HG03439 (cell line): ENCODE data around the gene SEMA3A.

Source experiments
- ATAC-seq: cut with Tn5 transposase; IDR thresholded peaks from one replicate; pipeline ENCODE4 v1.9.1; 2021; ENCODE audit warnings: mild to moderate bottlenecking, moderate library complexity; ENCODE audit not compliant: unreplicated experiment

Gene SEMA3A

DNA sequence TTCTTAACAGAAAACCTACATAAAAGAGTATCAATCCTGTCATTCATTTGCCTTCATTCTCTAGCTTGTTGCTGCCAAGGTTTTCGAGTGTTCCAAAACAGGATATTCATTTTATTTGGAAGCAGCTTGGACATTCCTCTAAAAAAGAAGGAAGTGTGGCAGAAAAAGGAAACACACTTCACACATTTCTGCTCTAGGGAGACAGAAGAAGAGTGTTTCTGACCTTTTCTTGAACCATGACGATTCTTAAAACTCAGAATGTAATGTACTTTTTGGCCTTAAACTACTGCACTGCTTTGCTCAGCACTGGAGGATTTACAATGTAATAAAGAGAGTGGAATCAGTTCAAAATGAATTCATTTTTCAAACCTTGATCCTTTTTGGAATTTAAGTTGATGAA is 81.3 kb downstream of the SEMA3A start:
- no peak for ATAC-seq

DNA sequence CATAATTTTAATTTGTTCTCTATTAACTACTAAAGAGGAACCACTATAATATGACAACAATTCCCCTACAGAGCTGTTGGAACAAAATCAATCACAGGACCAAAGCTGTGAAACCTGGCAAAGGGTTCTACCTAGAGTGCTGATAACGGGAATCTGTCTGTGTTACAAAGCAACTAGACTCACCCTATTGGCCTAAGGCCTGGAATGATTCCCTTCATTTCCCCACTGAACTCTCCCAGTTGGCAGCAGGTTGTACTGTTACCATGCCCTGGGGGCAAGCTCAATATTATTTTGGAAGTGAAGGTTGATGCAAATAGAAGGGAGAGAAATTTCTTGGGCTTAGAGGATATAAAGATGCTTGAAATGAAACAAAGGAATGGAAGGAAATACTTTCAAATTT is 81.8 kb downstream of the SEMA3A start:
- ATAC-seq, result no peak

DNA sequence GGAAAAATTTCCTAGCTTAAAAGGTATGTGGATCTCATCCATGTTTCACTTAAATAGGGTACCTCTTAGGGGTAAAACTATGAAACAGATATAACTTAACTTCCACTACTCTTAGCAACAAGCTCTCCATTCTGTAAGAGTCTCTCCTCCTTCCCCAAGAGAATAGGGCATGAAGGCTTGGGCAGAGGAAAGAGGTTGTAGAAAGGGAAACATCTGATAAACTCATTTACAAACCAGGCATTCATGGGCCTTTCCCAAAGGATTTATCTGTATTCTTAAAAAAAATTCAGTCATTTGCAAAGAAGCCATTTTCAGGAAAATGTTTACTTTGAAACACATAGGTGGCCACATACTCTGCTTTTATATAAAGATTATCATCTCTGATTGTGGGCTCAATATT is 82.7 kb downstream of the SEMA3A start:
- ATAC-seq, result no peak

DNA sequence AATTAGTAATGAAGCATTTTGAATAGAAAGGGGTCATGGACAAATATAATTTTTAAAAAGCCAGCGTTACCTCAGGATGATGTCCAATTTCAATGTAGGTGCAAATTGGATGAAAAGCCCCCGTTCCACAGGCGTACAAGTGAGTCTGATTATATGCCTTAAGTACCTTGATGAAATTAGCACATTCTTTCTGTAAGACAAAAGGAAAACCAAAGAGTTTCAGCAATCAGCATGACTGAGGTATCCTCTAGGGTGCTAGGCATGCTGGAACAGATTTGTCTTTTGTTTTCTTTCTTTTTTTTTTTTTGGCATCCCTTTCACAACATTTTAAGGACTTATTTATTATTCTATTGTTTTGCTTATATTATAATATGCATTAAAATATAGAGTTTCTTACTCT is 84.2 kb downstream of the SEMA3A start:
- no peak for ATAC-seq

DNA sequence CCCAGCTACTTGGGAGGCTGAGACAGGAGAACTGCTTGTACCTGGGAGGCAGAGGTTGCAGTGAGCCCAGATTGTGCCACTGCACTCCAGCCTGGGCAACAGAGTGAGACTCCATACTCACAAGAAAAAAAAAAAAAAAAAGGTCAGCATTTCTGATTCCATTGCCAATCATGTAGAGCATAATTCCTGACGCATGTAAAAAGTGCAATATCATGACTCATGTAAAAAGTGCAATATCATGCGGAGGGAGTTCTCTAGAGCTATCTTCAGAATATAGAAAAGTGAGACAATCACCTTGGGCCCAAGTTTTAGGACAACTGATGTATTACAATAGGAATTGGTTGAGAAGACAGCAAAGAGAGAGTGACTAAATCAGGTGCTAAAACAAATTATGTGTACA is 85.8 kb downstream of the SEMA3A start:
- no peak for ATAC-seq

DNA sequence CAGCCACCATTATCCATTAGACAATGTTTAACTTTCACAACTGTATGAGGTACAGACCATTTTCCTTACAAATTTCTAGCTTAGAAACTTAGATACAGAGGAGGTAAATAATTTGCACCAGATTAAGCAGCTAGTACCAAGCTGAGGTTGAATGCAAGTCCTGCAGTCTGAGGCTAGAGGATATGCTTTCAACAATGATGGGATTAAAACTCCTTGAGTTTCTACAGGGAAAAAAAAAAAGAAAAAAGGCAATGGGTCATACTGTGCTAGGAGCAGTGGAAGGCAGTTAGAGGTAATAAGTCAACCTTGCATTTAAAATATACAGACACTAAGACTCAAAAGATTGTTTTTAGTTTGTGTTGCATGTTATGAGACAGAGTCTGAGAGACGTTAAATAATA is 86.5 kb downstream of the SEMA3A start:
- ATAC-seq, result no peak

DNA sequence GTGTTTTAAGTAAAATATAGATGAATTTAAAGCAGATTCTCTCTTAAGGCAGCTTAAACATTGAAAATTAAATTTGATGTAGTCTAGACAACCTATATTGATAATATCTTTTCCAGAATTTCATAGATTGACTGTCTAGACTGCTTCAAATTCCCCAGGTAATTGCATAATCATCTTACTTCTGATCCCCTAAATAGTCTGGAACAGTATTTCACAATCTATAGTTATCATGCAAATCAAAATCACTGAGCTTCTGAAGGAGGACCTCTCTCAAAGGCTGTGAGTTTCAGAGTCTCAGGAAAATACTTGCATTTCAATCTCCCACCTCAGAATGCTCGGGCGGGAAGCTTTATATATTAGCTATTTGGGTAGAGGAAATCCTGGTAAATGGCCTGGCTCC is 87.3 kb downstream of the SEMA3A start:
- no peak for ATAC-seq

DNA sequence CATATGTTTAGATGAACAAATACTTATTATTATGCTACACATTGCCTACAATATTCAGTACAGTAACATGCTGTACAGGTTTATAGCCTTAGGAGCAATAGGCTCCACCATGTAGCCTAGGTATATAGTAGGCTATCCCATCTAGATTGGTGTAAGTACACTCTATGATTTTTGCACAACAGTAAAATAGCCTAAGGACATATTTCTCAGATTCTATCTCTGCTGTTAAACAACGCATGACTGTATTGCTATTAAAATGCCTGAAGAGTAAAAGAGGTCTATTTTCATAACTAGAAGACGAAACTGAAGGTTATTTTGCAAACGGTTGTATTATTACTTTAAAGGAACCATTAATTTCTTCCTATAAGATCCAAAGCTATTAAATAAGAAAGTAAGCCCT is 88.3 kb downstream of the SEMA3A start:
- no peak for ATAC-seq

DNA sequence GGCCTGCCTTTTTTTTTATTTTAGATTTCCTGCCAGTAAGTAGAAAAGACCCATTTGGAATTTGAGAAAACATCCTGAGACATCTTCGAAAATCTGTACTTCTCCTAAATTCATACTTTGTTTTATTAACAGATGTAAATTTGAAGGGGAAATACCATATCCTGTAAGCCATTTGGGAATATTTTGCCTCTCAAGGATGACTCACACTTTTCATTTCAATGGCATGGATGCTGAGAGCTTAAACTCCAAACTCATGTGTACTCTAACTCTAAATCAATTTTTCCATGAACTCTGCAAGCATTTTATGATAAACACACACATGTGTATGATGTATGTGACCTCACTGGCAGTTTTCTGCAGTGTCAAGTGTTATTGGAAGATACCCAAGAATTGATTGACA is 89.0 kb downstream of the SEMA3A start:
- ATAC-seq, result no peak

DNA sequence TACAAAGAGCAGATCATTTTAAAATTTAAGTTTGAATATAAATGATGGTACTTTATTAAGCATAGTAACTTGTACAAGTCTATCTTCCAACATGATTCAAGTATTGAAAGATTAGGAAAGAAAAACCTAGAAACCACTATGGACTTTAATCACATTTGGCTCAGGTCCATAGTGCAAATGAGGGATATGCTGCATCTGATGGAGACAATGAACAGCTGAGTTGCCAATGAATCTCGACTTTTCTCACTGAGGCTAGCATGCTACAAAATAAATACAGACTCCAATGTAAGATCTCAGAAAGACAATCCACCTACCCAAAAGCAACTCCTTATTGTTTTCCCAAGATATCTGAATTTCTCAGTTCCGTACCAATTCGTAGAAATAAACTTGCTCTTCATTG is 89.8 kb downstream of the SEMA3A start:
- no peak for ATAC-seq

DNA sequence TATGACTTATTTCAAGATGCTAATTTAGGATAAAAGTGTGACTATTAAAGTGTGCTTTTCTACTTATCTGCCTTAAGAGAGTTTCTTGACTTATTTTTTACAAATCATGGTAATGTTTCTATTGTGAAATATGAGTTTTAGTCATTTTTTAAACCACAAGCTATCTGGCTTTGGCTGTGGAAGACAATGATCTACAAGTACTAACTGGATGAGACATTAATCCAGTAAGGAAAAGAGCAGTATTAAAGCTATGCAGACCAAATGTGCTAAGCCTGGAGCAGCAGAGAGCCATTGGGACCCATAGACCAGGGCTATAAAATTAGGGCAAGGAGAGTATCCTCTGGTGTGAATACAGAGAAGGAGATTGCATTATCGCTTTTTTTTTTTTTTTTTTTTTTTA is 92.4 kb downstream of the SEMA3A start:
- ATAC-seq, result no peak

DNA sequence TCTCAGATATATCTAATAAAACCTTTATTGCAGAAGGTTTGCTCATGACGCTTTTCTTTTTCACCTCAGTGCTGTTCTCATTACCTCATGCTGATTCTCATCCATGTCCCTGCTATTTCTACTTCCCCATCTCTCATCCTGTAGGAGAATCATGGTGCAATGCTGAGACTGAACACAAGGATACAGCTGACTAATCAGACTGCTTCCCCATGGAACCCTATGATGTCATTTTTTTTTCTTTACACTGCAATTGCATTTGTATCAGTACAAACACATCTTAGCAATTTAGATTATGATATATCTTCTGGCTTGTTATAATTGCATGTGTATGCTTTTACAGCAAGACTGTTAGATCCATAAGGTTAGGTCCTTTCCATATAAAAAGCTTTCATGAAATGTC is 93.7 kb downstream of the SEMA3A start:
- no peak for ATAC-seq

DNA sequence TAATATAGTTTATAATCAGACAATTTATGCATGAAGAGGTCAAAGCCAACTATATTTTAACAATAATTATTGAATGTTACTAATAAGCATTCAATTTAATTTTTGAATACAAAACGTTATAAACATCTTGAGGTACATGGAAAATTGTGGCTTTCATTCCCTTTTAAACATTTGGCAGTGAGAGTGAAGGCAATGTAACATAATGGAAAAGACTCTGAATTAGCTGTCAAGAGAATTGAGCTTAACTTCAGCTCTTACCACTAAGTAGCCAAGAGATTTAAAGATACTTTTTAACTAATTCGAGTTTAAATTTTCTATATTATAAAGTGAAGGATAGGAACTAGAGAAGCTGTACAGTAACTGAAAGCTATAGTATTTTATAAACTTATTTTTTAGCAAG is 98.6 kb downstream of the SEMA3A start:
- ATAC-seq, result no peak

DNA sequence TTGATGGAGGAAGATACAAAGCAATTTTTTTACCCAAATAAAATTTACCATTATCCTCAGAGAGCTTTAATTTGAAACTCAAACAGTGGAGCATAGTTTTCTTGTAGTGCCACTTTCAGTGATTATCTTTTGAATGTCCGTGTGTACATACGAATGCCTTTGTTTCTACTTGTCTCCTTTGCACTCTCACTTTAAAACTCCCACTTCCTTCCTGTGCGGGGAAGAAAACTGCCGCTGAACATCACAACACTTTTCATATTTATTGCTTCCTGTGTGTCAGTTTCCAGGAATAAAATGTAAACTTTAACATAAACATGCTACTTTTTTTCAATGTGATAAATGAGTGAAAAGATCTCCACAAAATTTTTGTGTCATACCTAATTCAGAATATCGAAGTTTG is 102.4 kb downstream of the SEMA3A start:
- no peak for ATAC-seq

DNA sequence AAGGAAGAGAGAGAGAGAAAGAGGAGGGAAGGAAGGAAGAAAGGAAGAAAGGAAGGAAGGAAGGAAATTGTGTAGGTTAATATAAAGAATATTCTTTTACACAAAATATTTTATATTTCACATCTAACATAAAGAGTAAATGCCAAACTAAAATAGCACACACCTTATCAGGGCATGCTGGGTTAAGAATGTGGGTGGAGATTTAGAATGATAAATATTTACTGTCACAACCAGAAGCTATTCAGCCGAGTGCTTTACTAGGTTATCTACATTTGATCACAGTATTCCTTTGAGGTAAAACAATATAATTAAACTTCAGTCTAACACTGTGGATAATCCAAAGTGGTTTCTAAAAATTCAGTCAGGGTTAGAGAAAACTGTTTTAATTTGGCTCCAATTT is 103.3 kb downstream of the SEMA3A start:
- no peak for ATAC-seq

DNA sequence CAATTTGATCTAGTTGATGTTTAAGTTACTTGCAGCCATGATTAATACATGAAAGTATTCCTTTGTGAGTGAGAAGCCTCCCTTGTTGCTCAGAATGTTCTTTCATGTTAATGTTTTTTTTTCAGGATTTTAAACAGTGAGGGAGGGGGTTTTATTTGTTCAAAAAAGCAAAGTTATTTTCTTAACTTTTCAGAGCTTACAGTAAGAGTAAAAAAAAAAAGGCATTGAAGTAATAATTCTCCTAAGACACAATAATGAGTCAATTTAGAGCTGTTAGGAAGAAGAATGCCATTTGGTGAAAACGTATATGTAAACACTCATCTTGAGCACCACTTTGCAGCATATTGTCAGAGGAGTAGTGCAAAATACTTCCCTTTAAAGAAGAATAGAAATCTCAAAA is 105.8 kb downstream of the SEMA3A start:
- no peak for ATAC-seq

DNA sequence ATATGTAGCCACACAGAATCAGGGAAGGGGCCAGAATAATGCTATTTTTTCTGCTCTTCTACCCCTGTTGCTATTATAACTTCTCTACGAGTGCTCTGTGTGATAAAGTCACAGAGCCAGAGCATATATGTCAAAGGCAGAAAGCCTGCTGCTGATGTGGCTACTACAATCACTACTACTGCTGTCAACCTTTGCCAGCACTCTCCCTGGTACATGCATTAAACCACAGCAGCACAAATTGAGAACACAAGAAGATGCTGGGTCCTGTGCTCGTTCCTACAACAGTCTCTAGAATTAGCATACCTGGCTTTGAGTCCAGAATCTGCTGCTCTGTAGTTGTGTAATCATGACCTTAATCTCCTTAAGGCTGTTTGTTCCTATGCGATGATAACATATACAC is 108.6 kb downstream of the SEMA3A start:
- ATAC-seq, result no peak

DNA sequence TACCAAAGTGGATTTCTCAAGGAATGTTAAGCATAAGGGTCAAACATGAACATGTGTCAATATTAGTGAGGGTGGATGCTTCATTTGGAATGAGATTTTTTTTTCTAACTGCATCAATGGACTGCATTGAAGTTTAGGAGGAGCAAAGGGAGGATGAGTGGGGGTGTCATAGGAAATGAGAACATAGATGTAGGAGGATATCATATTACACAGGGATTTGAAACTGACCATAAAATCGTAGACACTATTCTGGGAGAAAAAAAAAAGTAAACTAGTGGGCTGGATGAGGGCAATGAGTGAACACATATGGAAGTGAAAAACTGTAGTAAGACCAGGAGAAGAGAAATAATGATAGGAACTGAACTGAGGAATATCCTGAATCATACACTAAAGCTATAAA is 109.4 kb downstream of the SEMA3A start:
- ATAC-seq, result no peak

DNA sequence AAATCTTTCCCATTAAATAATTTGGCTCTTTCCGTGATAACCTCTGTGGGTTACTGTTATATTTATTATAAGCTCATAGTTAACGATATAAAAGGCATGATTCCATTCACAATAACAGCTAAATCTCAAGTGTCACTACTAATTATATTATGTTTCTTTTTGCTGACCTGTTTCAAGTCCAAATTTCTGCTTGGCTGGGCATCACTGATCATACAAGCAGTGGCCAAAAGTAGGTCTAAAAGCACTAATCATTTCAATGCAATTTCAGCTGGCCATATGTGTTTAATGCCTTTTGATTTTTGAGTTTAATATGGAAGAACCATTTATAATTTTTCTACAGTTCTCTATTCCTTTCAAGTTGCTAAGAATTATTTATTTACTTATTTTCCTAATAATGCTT is 110.7 kb downstream of the SEMA3A start:
- ATAC-seq, result no peak

DNA sequence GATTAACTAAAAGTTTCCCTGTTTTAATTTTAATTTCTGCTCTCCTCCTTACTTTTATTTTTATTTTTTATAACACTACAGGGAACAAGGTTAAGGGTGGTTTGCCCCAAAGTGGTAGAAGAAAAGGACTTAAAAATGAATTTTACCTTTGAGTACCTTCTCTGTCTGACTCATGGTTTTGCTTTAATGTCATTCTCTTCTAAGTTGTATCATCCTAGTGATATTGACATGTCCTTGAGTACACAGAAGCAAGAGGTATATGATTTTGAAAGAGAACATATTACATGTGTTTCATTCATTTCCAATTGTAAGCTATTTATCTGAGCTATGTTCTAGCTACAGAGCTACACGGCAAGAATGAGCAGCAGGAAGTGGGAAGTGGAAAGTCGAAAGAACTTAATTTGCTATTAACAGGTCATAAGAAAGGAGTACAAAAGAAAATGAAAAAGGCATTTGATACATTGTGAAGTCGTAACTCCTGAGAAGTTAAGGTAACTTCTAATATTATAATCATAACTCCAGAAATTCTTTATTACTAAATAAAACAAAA is 112.5 kb downstream of the SEMA3A start:
- no peak for ATAC-seq

DNA sequence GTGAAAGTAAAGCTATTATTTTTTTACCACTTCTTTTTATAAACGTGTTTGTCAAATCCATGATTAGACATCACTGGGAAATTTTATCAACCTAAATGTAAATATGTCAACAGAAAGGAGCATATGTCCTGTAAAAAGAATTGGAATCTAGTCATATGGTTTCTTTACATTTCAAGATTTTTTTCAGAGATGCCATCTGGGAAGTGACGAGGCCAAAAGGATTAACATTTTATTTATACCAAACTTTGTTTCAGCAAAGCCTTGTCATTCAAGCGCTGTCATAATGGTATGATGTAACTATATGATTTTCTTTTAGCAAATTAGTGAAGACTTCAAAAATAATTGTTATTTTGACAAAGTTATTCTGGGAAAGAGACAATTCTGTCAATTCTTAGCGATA is 117.3 kb downstream of the SEMA3A start:
- ATAC-seq, result no peak

DNA sequence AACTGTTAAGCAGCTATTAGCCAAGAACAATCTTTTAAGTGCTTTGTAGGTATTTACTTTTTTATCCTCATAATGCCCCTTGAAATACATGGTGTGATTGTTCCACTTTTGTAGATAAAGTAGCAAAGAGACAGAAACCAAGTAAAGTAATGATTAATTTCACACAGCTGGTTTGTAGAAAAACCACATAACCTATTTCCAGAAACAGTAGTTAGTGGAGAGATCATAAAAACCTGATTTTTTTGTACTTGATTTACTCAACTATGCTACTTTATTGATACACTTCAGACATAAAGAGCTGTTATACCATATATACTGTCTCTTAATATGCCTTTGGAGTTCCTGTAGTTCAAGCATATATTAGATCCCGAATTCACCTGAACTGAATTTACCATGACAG is 118.4 kb downstream of the SEMA3A start:
- ATAC-seq, result no peak

DNA sequence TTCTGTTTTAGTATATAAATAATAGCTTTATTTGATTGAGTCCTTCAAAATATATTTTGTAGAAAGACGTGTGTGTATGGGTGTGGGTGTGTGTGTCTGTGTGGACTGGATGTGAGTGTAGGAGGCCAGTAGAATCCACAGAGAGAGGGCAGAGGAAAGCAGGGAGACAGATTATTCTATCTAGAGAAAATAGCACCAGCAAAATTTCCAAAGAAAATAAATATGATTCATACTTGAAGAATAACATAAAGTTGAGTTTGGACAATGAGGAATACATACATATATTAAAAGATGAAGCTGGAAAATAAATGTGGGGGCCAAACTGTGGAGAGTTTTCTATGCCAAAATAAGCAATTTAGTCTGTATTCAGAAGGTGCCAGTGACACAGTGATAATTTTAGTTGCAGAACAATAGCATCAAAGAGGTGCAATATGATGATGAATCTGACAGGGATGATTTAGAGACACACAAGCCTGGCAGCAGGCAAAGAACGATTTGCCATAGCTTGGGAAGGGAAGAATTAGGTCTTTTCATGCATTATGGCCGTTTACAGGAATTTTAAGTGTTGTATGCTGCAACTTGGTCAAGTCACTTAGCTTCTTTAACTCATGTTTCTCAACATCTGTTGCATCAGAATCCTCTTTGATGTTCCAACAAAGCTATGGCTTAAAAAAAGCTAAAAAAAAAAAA is 121.3 kb downstream of the SEMA3A start:
- ATAC-seq, result no peak
